Smooth muscle cell (in vitro differentiated cells): ENCODE data around the gene CAT. TPM values are rescaled to one million over a fixed set of nuclear protein-coding genes. Genes with fewer than 3 reads are reported as not detected.

Source experiments
- DNase-seq: peaks from one replicate; lab custom pipeline; 2025; ENCODE audit not compliant: unreplicated experiment; lab: John Stamatoyannopoulos, UW
- H2AFZ ChIP-seq: fragments of 200-600 bp; sonication (generic); 2 replicates; pipeline ENCODE4 v1.6.0; 2016; ENCODE audit warnings: antibody characterized with exemption, low read depth, mild to moderate bottlenecking
- H3F3A ChIP-seq: fragments of 200-600 bp; sonication (generic); 2 replicates; pipeline ENCODE4 v1.6.0; 2017; ENCODE audit warnings: antibody characterized with exemption, low read depth
- H3K27ac ChIP-seq: fragments of 200-600 bp; sonication (generic); 2 replicates; pipeline ENCODE4 v1.5.1; 2016; ENCODE audit warnings: low read depth, mild to moderate bottlenecking
- H3K27me3 ChIP-seq: fragments of 200-600 bp; sonication (generic); 2 replicates; pipeline ENCODE4 v1.6.1; 2016; ENCODE audit warnings: low read depth, mild to moderate bottlenecking
- H3K36me3 ChIP-seq: fragments of 200-600 bp; sonication (generic); 2 replicates; pipeline ENCODE4 v1.5.1; 2016; ENCODE audit warnings: low read depth
- H3K4me1 ChIP-seq: fragments of 200-600 bp; sonication (generic); 2 replicates; pipeline ENCODE4 v1.5.1; 2016; ENCODE audit warnings: low read depth
- H3K4me2 ChIP-seq: fragments of 200-600 bp; sonication (generic); 2 replicates; pipeline ENCODE4 v1.6.0; 2016; ENCODE audit warnings: mild to moderate bottlenecking
- H3K4me3 ChIP-seq: fragments of 200-600 bp; sonication (generic); 2 replicates; pipeline ENCODE4 v1.5.1; 2016; ENCODE audit warnings: mild to moderate bottlenecking
- H3K79me2 ChIP-seq: fragments of 200-600 bp; sonication (generic); 2 replicates; pipeline ENCODE4 v1.6.0; 2016; ENCODE audit warnings: low read depth, mild to moderate bottlenecking
- H3K9ac ChIP-seq: fragments of 200-600 bp; sonication (generic); 2 replicates; pipeline ENCODE4 v1.6.0; 2016; ENCODE audit warnings: low read depth
- H3K9me3 ChIP-seq: fragments of 200-600 bp; sonication (generic); replicated peaks from 2 replicates; pipeline ENCODE4 v1.5.1; 2016; ENCODE audit warnings: low read depth
- H4K20me1 ChIP-seq: fragments of 200-600 bp; sonication (generic); 2 replicates; pipeline ENCODE4 v1.6.0; 2016; ENCODE audit warnings: low read depth
- whole genome bisulfite sequencing: methylation state at CpG from one replicate; pipeline ENCODE4 v1.1.7; 2016; ENCODE audit warnings: low lambda C conversion rate; 5-methylcytosine and 5-hydroxymethylcytosine counted together
- polyA plus RNA-seq: library from polyadenylated mRNA; unstranded; fragments of >200 nt; fragmentation: Nextera tagmentation; extraction: Ambion mirVana; gene quantifications from 2 replicates; pipeline ENCODE4 v1.2.1, GENCODE V29; 2016
- total RNA-seq: library from RNA; depleted of rRNA; stranded (reverse); fragments of >200 nt; gene quantifications from 2 replicates; pipeline ENCODE4 v1.2.3, GENCODE V29; 2014
- TF ChIP-seq, protein P1 (sequence below): fragments of 200-600 bp; sonication (generic); IDR thresholded peaks from 2 replicates; pipeline ENCODE4 v1.5.1; 2017; ENCODE audit warnings: borderline replicate concordance, mild to moderate bottlenecking, antibody characterized with exemption; ENCODE audit not compliant: insufficient read depth, poor library complexity, severe bottlenecking

CAT gene
- total and polyA plus RNA-seq, 2 experiments from 2014 or later, result not detected

DNA sequence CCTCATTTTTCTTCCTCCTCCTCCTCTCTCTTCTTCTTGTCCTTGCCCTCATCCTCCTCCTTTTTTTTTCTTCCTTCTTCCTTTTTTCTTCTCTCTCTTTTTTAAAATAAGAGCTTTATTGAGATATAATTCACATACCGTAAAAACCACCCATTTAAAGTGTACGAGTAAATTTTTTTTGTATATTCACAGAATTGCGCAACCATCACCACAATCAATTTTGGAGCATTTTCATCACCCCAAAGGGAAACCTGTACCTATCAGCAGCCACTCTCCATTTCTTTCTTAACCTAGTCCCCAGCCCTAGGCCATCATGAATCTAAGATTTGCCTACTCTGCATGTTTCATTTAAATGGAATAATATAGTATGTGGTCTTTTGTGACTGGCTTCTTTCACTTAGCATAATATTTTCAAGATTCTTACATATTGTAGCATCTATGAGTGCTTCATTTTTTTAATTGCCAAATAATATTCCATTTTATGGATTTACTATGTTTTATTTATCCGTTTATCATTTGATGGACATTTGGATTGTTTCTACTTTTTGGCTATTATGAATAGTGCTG lies 35.0 kb downstream of the CAT start:
- no peak for DNase-seq
- Histone ChIP-seq H3K36me3 (no peaks in the 10 kb centered on the region), H3K27me3 (peaks cover 12% of the 10 kb centered on the region), H4K20me1 (no peaks in the 10 kb centered on the region), H3K4me2 (no peak overlapping the region), H3F3A (no peaks in the 10 kb centered on the region), H3K4me3 (no peak overlapping the region), H3K9me3 (no peaks in the 10 kb centered on the region), H3K4me1 (no peaks in the 10 kb centered on the region), H3K79me2 (no peaks in the 10 kb centered on the region), H3K9ac (no peak overlapping the region), H3K27ac (no peak overlapping the region), H2AFZ (no peak overlapping the region)
- 96% methylated on average over 4 of the region's 4 CpGs for WGBS
- TF ChIP-seq, protein P1, sequence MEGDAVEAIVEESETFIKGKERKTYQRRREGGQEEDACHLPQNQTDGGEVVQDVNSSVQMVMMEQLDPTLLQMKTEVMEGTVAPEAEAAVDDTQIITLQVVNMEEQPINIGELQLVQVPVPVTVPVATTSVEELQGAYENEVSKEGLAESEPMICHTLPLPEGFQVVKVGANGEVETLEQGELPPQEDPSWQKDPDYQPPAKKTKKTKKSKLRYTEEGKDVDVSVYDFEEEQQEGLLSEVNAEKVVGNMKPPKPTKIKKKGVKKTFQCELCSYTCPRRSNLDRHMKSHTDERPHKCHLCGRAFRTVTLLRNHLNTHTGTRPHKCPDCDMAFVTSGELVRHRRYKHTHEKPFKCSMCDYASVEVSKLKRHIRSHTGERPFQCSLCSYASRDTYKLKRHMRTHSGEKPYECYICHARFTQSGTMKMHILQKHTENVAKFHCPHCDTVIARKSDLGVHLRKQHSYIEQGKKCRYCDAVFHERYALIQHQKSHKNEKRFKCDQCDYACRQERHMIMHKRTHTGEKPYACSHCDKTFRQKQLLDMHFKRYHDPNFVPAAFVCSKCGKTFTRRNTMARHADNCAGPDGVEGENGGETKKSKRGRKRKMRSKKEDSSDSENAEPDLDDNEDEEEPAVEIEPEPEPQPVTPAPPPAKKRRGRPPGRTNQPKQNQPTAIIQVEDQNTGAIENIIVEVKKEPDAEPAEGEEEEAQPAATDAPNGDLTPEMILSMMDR, result no peak

DNA sequence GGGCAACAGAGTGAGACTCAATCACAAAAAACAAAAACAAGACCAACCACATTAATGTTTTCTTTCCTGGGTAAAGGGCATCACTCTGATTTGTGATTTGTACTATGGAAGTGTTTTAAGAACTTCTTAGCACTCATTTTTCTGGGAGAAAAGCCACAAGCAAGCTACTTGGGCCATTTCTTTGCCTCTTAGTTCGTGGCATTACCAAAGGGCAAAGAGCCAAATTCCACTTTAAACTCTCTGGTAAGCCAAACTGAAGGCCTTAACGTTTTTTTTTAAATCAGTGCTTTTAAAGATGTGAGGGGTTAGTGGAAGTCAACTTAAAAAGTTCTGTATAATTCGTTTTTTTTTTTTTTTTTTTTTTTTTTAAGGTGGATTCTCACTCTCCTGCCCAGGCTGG lies 36.9 kb downstream of the CAT start:
- H2AFZ ChIP-seq, result no peak overlapping the region
- no peak for DNase-seq
- H3K9ac ChIP-seq, result no peak overlapping the region
- 60% methylated on average over 3 of the region's 3 CpGs for WGBS
- H3K36me3 ChIP-seq, result no peaks in the 10 kb centered on the region
- no peak overlapping the region for H3K4me3 ChIP-seq
- H3F3A ChIP-seq, result no peaks in the 10 kb centered on the region
- H3K27ac ChIP-seq, result no peak overlapping the region
- no peak overlapping the region for H3K4me2 ChIP-seq
- peaks cover 15% of the 10 kb centered on the region for H3K27me3 ChIP-seq
- no peaks in the 10 kb centered on the region for H3K79me2 ChIP-seq
- H4K20me1 ChIP-seq, result no peaks in the 10 kb centered on the region
- no peaks in the 10 kb centered on the region for H3K9me3 ChIP-seq
- peaks cover 3% of the 10 kb centered on the region for H3K4me1 ChIP-seq
- TF ChIP-seq, protein P1, result no peak

DNA sequence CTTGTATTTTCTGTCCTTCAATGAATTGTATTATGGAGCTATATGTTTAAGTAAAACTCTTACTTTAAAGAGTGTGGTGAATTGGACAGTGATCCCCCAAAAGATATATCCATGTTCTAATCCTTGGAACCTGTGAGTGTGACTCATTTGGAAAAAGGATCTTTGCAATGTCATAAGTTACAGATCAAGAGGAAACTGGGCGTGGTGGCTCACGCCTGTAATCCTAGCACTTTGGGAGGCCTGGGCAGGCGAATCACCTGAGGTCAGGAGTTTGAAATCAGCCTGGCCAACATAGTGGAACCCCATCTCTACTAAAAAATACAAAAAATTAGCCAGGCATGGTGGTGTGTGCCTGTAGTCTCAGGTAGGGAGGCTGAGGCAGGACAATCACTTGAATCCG lies 38.1 kb downstream of the CAT start:
- Histone ChIP-seq H3K79me2 (no peaks in the 10 kb centered on the region), H3K9ac (no peak overlapping the region), H2AFZ (no peak overlapping the region), H3K4me3 (no peak overlapping the region), H3K4me1 (peaks cover 3% of the 10 kb centered on the region), H4K20me1 (no peaks in the 10 kb centered on the region), H3K36me3 (no peaks in the 10 kb centered on the region), H3K9me3 (no peaks in the 10 kb centered on the region), H3K4me2 (no peak overlapping the region), H3K27me3 (peaks cover 15% of the 10 kb centered on the region), H3K27ac (no peak overlapping the region), H3F3A (no peaks in the 10 kb centered on the region)
- no peak for DNase-seq
- TF ChIP-seq, protein P1, result no peak
- WGBS, result 89% methylated on average over 4 of the region's 4 CpGs
